ENCODE results near the gene CREB1. TPM values are rescaled to one million over a fixed set of nuclear protein-coding genes. Genes with fewer than 3 reads are reported as not detected.

The CREB1 gene
- total and polyA plus RNA-seq, 2 donors (not counting 1 experiment from before 2014, with no cell fraction given): 42.5 to 156 TPM

GRCh38 chr2:207510148-207510547 is 19.6 kb upstream of the CREB1 start:
- H3K9me3 Mint-ChIP-seq (ENCODE audit: insufficient read depth): no peaks in the 10 kb centered on the region

GRCh38 chr2:207511851-207512250 is 17.9 kb upstream of the CREB1 start:
- Mint-ChIP-seq H3K9me3 (ENCODE audit: insufficient read depth) (no peaks in the 10 kb centered on the region), H3K4me1 (peaks cover 2% of the 10 kb centered on the region), H3K27ac (no peak overlapping the region), H3K4me3 (no peak overlapping the region), H3K27me3 (no peaks in the 10 kb centered on the region)
- Histone ChIP-seq H3K27me3 (replicated peaks in 1 of 4; ENCODE audit: control extremely low read depth in 1 of 4, control insufficient read depth in 3 of 4, insufficient read depth in 4 of 4, low read length in 3 of 4) (no peaks in the 10 kb centered on the region), H3K4me3 (ENCODE audit: control extremely low read depth in 1 of 5, extremely low read depth in 1 of 5, insufficient read depth in 1 of 5, low read depth in 2 of 5, low read length in 4 of 5) (no peak overlapping the region), H3K9me3 (ENCODE audit: control extremely low read depth in 1 of 3, control insufficient read depth in 2 of 3, insufficient read depth in 1 of 3, low read length in 2 of 3) (peaks cover 0 to 2% (median 0%) of the 10 kb centered on the region in 3 donors), H3K79me2 (ENCODE audit: control insufficient read depth, insufficient read depth, low read length) (no peaks in the 10 kb centered on the region), H3K27ac (ENCODE audit: low read length in 2 of 2) (no peak overlapping the region), H3K4me1 (ENCODE audit: control insufficient read depth in 2 of 2, insufficient read depth in 2 of 2, low read length in 2 of 2) (peaks cover 0 to under 1% of the 10 kb centered on the region in 2 donors), H2AFZ (ENCODE audit: insufficient read depth, low read depth, low read length, poor library complexity, severe bottlenecking) (no peak overlapping the region), H3K4me2 (replicated peaks; ENCODE audit: low read depth, low read length, poor library complexity, severe bottlenecking) (no peak overlapping the region), H3K36me3 (replicated peaks in 1 of 2; ENCODE audit: control extremely low read depth in 1 of 2, control insufficient read depth in 1 of 2, extremely low read depth in 1 of 2, insufficient read depth in 2 of 2, low read length in 1 of 2) (no peaks in the 10 kb centered on the region), H3K9ac (ENCODE audit: low read length) (no peak overlapping the region), H4K20me1 (ENCODE audit: control insufficient read depth, insufficient read depth, low read length, poor library complexity, severe bottlenecking) (no peaks in the 10 kb centered on the region)
- DNase-seq (no peak), ATAC-seq (ENCODE audit: low read depth) (no peak)
- 94% methylated on average over 2 of the region's 2 CpGs for WGBS (ENCODE audit: insufficient coverage)
- intact Hi-C loops (cut with micrococcal nuclease): no loop called here
- no peak for TF ChIP-seq EZH2 (IDR thresholded peaks at IDR 0.05; ENCODE audit: borderline replicate concordance, insufficient read depth, low read depth, low read length, poor library complexity, severe bottlenecking)
- TF ChIP-seq CTCF (IDR thresholded peaks at IDR 0.05): no peak
- ChIA-PET CTCF (interaction anchor here (1.2 kb wide), 1 partner anchor 8 kb away, joined by 4 read pairs; no protein-coding TSS in a partner anchor), POLR2A (no interaction called here)

More at GRCh38 chr2:207510148-207510547, 19.6 kb upstream of the CREB1 start:
- intact Hi-C loops (cut with micrococcal nuclease): no loop called here
- Histone ChIP-seq H3K9ac (ENCODE audit: low read length) (no peak overlapping the region), H3K27ac (ENCODE audit: low read length in 2 of 2) (no peak overlapping the region), H3K4me2 (replicated peaks; ENCODE audit: low read depth, low read length, poor library complexity, severe bottlenecking) (no peak overlapping the region), H2AFZ (ENCODE audit: insufficient read depth, low read depth, low read length, poor library complexity, severe bottlenecking) (no peak overlapping the region), H4K20me1 (ENCODE audit: control insufficient read depth, insufficient read depth, low read length, poor library complexity, severe bottlenecking) (no peaks in the 10 kb centered on the region), H3K4me1 (ENCODE audit: control insufficient read depth in 2 of 2, insufficient read depth in 2 of 2, low read length in 2 of 2) (peaks cover 15 to 16% of the 10 kb centered on the region in 2 donors), H3K4me3 (ENCODE audit: control extremely low read depth in 1 of 5, extremely low read depth in 1 of 5, insufficient read depth in 1 of 5, low read depth in 2 of 5, low read length in 4 of 5) (no peak overlapping the region), H3K79me2 (ENCODE audit: control insufficient read depth, insufficient read depth, low read length) (no peaks in the 10 kb centered on the region), H3K36me3 (replicated peaks in 1 of 2; ENCODE audit: control extremely low read depth in 1 of 2, control insufficient read depth in 1 of 2, extremely low read depth in 1 of 2, insufficient read depth in 2 of 2, low read length in 1 of 2) (no peaks in the 10 kb centered on the region), H3K27me3 (replicated peaks in 1 of 4; ENCODE audit: control extremely low read depth in 1 of 4, control insufficient read depth in 3 of 4, insufficient read depth in 4 of 4, low read length in 3 of 4) (no peaks in the 10 kb centered on the region), H3K9me3 (ENCODE audit: control extremely low read depth in 1 of 3, control insufficient read depth in 2 of 3, insufficient read depth in 1 of 3, low read length in 2 of 3) (peaks cover 0 to 2% (median 0%) of the 10 kb centered on the region in 3 donors)
- TF ChIP-seq EZH2 (IDR thresholded peaks at IDR 0.05; ENCODE audit: borderline replicate concordance, insufficient read depth, low read depth, low read length, poor library complexity, severe bottlenecking) (no peak), CTCF (IDR thresholded peaks at IDR 0.05) (no peak)
- POLR2A ChIA-PET: no interaction called here
- no peak overlapping the region for H3K4me3 Mint-ChIP-seq
- H3K27ac Mint-ChIP-seq: no peak overlapping the region
- no CpG with 5 or more reads among the region's 1 CpG for WGBS (ENCODE audit: insufficient coverage)
- ATAC-seq (ENCODE audit: low read depth) (no peak), DNase-seq (no peak)
- CTCF ChIA-PET: no interaction called here
- no peaks in the 10 kb centered on the region for H3K27me3 Mint-ChIP-seq
- H3K4me1 Mint-ChIP-seq: peaks cover 19% of the 10 kb centered on the region

All from B cell (primary cell).